ENCODE measurements around the gene ACLY.

DNA sequence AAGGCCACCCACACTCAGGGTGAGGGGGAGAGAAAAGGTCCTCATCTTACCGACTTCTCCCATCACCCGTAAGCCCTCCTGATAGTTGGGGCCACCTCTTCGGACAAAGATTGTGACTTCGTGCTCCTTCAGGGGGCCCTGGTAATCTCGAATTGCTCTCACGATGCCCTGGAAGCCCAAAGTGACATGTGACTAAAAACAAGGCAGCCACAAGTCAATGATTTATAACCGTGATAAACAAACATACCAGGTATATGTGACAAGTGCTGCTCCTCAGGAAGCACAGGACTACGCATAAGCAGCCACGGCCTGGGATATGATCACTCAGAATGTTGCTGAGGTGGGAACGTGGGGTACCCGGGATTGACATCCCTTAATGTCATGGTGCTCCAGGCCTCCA is 17.1 kb downstream of the ACLY start:
- TF ChIP-seq, protein P1, sequence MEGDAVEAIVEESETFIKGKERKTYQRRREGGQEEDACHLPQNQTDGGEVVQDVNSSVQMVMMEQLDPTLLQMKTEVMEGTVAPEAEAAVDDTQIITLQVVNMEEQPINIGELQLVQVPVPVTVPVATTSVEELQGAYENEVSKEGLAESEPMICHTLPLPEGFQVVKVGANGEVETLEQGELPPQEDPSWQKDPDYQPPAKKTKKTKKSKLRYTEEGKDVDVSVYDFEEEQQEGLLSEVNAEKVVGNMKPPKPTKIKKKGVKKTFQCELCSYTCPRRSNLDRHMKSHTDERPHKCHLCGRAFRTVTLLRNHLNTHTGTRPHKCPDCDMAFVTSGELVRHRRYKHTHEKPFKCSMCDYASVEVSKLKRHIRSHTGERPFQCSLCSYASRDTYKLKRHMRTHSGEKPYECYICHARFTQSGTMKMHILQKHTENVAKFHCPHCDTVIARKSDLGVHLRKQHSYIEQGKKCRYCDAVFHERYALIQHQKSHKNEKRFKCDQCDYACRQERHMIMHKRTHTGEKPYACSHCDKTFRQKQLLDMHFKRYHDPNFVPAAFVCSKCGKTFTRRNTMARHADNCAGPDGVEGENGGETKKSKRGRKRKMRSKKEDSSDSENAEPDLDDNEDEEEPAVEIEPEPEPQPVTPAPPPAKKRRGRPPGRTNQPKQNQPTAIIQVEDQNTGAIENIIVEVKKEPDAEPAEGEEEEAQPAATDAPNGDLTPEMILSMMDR (IDR thresholded peaks at IDR 0.05; ENCODE audit: poor library complexity), result no peak
- TF ChIP-seq EZH2 (IDR thresholded peaks at IDR 0.05; ENCODE audit: borderline replicate concordance), result no peak
- TF ChIP-seq EZH2phosphoT487 (IDR thresholded peaks at IDR 0.05; ENCODE audit: low read depth, severe bottlenecking, unreplicated experiment), result no peak
